Mesenchymal stem cell (in vitro differentiated cells and primary cell): ENCODE data around the gene KLHL8.

ENCODE experiments used
- DNase-seq: peaks from one replicate; pipeline ENCODE4 v3.0.0-alpha.2; 2013
- H2AFZ ChIP-seq: one replicate; pipeline ENCODE4 v1.6.1; 2013; ENCODE audit warnings: low read depth, mild to moderate bottlenecking, control low read depth, inconsistent platforms, low read length, moderate library complexity
- H2AK5ac ChIP-seq: 2 replicates; pipeline ENCODE4 v1.6.1; 2013; ENCODE audit warnings: low read length, moderate library complexity, mild to moderate bottlenecking, inconsistent platforms; ENCODE audit not compliant: severe bottlenecking
- H2BK120ac ChIP-seq: one replicate; pipeline ENCODE4 v1.6.1; 2013; ENCODE audit warnings: low read depth, mild to moderate bottlenecking, inconsistent platforms, low read length, moderate library complexity
- H2BK12ac ChIP-seq, 2 experiments: one replicate each; pipeline ENCODE4 v1.6.1; 2013; ENCODE audit warnings: inconsistent platforms in 2 of 2, low read length in 2 of 2, mild to moderate bottlenecking in 2 of 2, moderate library complexity in 2 of 2, control low read depth in 1 of 2
- H2BK15ac ChIP-seq: one replicate; pipeline ENCODE4 v1.6.1; 2013; ENCODE audit warnings: mild to moderate bottlenecking, low read depth, inconsistent platforms; ENCODE audit not compliant: poor library complexity, severe bottlenecking
- H2BK5ac ChIP-seq: 2 replicates; pipeline ENCODE4 v1.6.1; 2013; ENCODE audit warnings: low read depth, mild to moderate bottlenecking, low read length, control low read depth, inconsistent platforms; ENCODE audit not compliant: poor library complexity, severe bottlenecking
- H3K14ac ChIP-seq, 2 experiments: one replicate each; pipeline ENCODE4 v1.6.1; 2013; ENCODE audit warnings: inconsistent platforms in 2 of 2, low read length in 2 of 2, control low read depth in 1 of 2, mild to moderate bottlenecking in 1 of 2, moderate library complexity in 1 of 2
- H3K18ac ChIP-seq, 2 experiments: one replicate each; pipeline ENCODE4 v1.6.1; 2013; ENCODE audit warnings: inconsistent platforms in 2 of 2, low read length in 2 of 2, control low read depth in 1 of 2, low read depth in 1 of 2, mild to moderate bottlenecking in 1 of 2
- H3K23ac ChIP-seq, 2 experiments: one replicate each; pipeline ENCODE4 v1.6.1; 2013; ENCODE audit warnings: inconsistent platforms in 2 of 2, low read length in 2 of 2, mild to moderate bottlenecking in 2 of 2, moderate library complexity in 2 of 2, control low read depth in 1 of 2
- H3K27ac ChIP-seq: 2 replicates; pipeline ENCODE4 v1.5.1; 2013; ENCODE audit warnings: mild to moderate bottlenecking, moderate library complexity, low read length, control low read depth, inconsistent platforms; ENCODE audit not compliant: poor library complexity, severe bottlenecking
- H3K27me3 ChIP-seq, 2 experiments: 2 replicates each; pipeline versions ENCODE4 v1.6.1 to v1.7.0; 2013; ENCODE audit warnings: low read length in 2 of 2, mild to moderate bottlenecking in 2 of 2, moderate library complexity in 2 of 2, control low read depth in 1 of 2, inconsistent platforms in 1 of 2; ENCODE audit not compliant: control insufficient read depth in 1 of 2, insufficient read depth in 1 of 2
- H3K36me3 ChIP-seq, 2 experiments: 2 replicates each; pipeline versions ENCODE4 v1.6.1 to v1.7.0; 2013; ENCODE audit warnings: low read length in 2 of 2, control low read depth in 1 of 2, inconsistent platforms in 1 of 2, low read depth in 1 of 2, mild to moderate bottlenecking in 1 of 2; ENCODE audit not compliant: insufficient read depth in 2 of 2, control insufficient read depth in 1 of 2
- H3K4ac ChIP-seq, 2 experiments: one replicate each; pipeline ENCODE4 v1.6.1; 2013; ENCODE audit warnings: inconsistent platforms in 2 of 2, low read length in 2 of 2, mild to moderate bottlenecking in 2 of 2, moderate library complexity in 2 of 2, control low read depth in 1 of 2, low read depth in 1 of 2
- H3K4me1 ChIP-seq: 2 replicates; pipeline ENCODE4 v1.6.1; 2013; ENCODE audit warnings: low read depth, low read length, control low read depth; ENCODE audit not compliant: control insufficient read depth, insufficient read depth
- H3K4me2 ChIP-seq: 2 replicates; pipeline ENCODE4 v1.6.1; 2013; ENCODE audit warnings: low read length, mild to moderate bottlenecking, inconsistent platforms; ENCODE audit not compliant: poor library complexity, severe bottlenecking
- H3K4me3 ChIP-seq, 2 experiments: 2 replicates each; pipeline versions ENCODE4 v1.5.1 to v1.7.0; 2013; ENCODE audit warnings: low read length in 2 of 2, mild to moderate bottlenecking in 2 of 2, control low read depth in 1 of 2, low read depth in 1 of 2; ENCODE audit not compliant: insufficient read depth in 1 of 2
- H3K79me1 ChIP-seq: replicated peaks from 2 replicates; pipeline ENCODE4 v1.6.1; 2013; ENCODE audit warnings: mild to moderate bottlenecking, control low read depth, low read length, inconsistent platforms; ENCODE audit not compliant: poor library complexity, severe bottlenecking
- H3K9ac ChIP-seq: 2 replicates; pipeline ENCODE4 v1.7.0; 2013; ENCODE audit warnings: mild to moderate bottlenecking, low read length, moderate library complexity
- H3K9me3 ChIP-seq: 2 replicates; pipeline ENCODE4 v1.7.0; 2013; ENCODE audit warnings: mild to moderate bottlenecking, low read length; ENCODE audit not compliant: control insufficient read depth
- H4K8ac ChIP-seq: one replicate; pipeline ENCODE4 v1.6.1; 2013; ENCODE audit warnings: inconsistent platforms, mild to moderate bottlenecking, low read length, moderate library complexity
- H4K91ac ChIP-seq: one replicate; pipeline ENCODE4 v1.6.1; 2013; ENCODE audit warnings: mild to moderate bottlenecking, low read length, inconsistent platforms
- WGBS: methylation state at CpG from one replicate; pipeline ENCODE4 v1.1.7; 2013; ENCODE audit warnings: mixed read lengths; 5-methylcytosine and 5-hydroxymethylcytosine counted together

KLHL8 gene

GRCh38 chr4:87185146-87185870 lies 35.1 kb downstream of the KLHL8 start:
- no peak for DNase-seq
- Histone ChIP-seq H2BK120ac (no peak overlapping the region), H3K36me3 (no peaks in the 10 kb centered on the region), H3K4ac (no peak overlapping the region), H3K14ac (no peak overlapping the region), H4K91ac (no peak overlapping the region), H3K4me3 (no peak overlapping the region), H3K9ac (no peak overlapping the region), H2AFZ (no peak overlapping the region), H3K4me1 (no peaks in the 10 kb centered on the region), H2AK5ac (no peak overlapping the region), H3K4me2 (no peak overlapping the region), H2BK5ac (no peak overlapping the region), H3K79me1 (peaks cover 8% of the 10 kb centered on the region), H2BK15ac (no peak overlapping the region), H2BK12ac (no peak overlapping the region), H3K27me3 (no peaks in the 10 kb centered on the region), H4K8ac (no peak overlapping the region), H3K27ac (no peak overlapping the region), H3K18ac (no peak overlapping the region), H3K9me3 (no peaks in the 10 kb centered on the region), H3K23ac (no peak overlapping the region)
- 97% methylated on average over 5 of the region's 5 CpGs for whole genome bisulfite sequencing

- Histone ChIP-seq H3K9me3 (no peaks in the 10 kb centered on the region), H3K79me1 (peaks cover 5% of the 10 kb centered on the region), H3K23ac (no peak overlapping the region), H3K27me3 (no peaks in the 10 kb centered on the region), H3K36me3 (peaks cover 0 to 3% of the 10 kb centered on the region in 2 experiments), H4K8ac (no peak overlapping the region), H3K4me1 (no peaks in the 10 kb centered on the region), H2BK120ac (no peak overlapping the region), H2BK5ac (no peak overlapping the region), H3K27ac (no peak overlapping the region), H3K4me3 (no peak overlapping the region), H4K91ac (no peak overlapping the region), H2AFZ (no peak overlapping the region), H3K4me2 (no peak overlapping the region), H2AK5ac (no peak overlapping the region), H3K4ac (no peak overlapping the region), H3K14ac (no peak overlapping the region), H2BK12ac (no peak overlapping the region), H3K9ac (no peak overlapping the region), H3K18ac (no peak overlapping the region), H2BK15ac (no peak overlapping the region)
- no peak for DNase-seq
- 94% methylated on average over 2 of the region's 2 CpGs for WGBS
Measured at GRCh38 chr4:87180767-87181166, 39.7 kb downstream of the KLHL8 start.

- peaks cover 0 to 3% of the 10 kb centered on the region in 2 experiments for H3K36me3 ChIP-seq
- no peak overlapping the region for H2BK5ac ChIP-seq
- no peak overlapping the region for H2BK15ac ChIP-seq
- H3K14ac ChIP-seq = no peak overlapping the region
- no peak overlapping the region for H2AFZ ChIP-seq
- no peak overlapping the region for H3K4me3 ChIP-seq
- peaks cover 3% of the 10 kb centered on the region for H3K79me1 ChIP-seq
- H2AK5ac ChIP-seq = no peak overlapping the region
- no peaks in the 10 kb centered on the region for H3K9me3 ChIP-seq
- no peak overlapping the region for H3K9ac ChIP-seq
- no peak overlapping the region for H3K4ac ChIP-seq
- DNase-seq = no peak
- H3K4me2 ChIP-seq = no peak overlapping the region
- no peak overlapping the region for H2BK12ac ChIP-seq
- H3K27ac ChIP-seq = no peak overlapping the region
- no peak overlapping the region for H4K8ac ChIP-seq
- H3K27me3 ChIP-seq = no peaks in the 10 kb centered on the region
- no peak overlapping the region for H2BK120ac ChIP-seq
- no peaks in the 10 kb centered on the region for H3K4me1 ChIP-seq
- 87% methylated on average over 1 of the region's 1 CpG for WGBS
- no peak overlapping the region for H3K18ac ChIP-seq
- H4K91ac ChIP-seq = no peak overlapping the region
- no peak overlapping the region for H3K23ac ChIP-seq
Measured at GRCh38 chr4:87179751-87180150, 40.7 kb downstream of the KLHL8 start.

GRCh38 chr4:87174672-87175071 lies 45.7 kb downstream of the KLHL8 start:
- Histone ChIP-seq H3K4me1 (no peaks in the 10 kb centered on the region), H2BK5ac (no peak overlapping the region), H3K23ac (no peak overlapping the region), H3K18ac (no peak overlapping the region), H3K4me2 (no peak overlapping the region), H2BK15ac (no peak overlapping the region), H2AFZ (no peak overlapping the region), H3K27me3 (no peaks in the 10 kb centered on the region), H2AK5ac (no peak overlapping the region), H3K4me3 (no peak overlapping the region), H3K36me3 (peaks cover 3 to 4% of the 10 kb centered on the region in 2 experiments), H3K4ac (no peak overlapping the region), H3K14ac (no peak overlapping the region), H2BK12ac (no peak overlapping the region), H3K27ac (no peak overlapping the region), H4K8ac (no peak overlapping the region), H3K9ac (no peak overlapping the region), H3K79me1 (peaks cover 2% of the 10 kb centered on the region), H2BK120ac (no peak overlapping the region), H3K9me3 (no peaks in the 10 kb centered on the region), H4K91ac (no peak overlapping the region)
- WGBS = 100% methylated on average over 1 of the region's 2 CpGs
- no peak for DNase-seq
